ENCODE measurements around the gene NKD2.

- TF ChIP-seq CTCF (conservative IDR thresholded peaks at IDR 0.05; ENCODE audit: low read depth in 2 of 2) = no peak
- TF ChIP-seq EZH2 (IDR thresholded peaks at IDR 0.05; ENCODE audit: low read depth, unreplicated experiment) = no peak
- TF ChIP-seq CREB1 (CRISPR knock-in tag; IDR thresholded peaks at IDR 0.05; ENCODE audit: low read depth) = no peak
- TF ChIP-seq, protein P1, sequence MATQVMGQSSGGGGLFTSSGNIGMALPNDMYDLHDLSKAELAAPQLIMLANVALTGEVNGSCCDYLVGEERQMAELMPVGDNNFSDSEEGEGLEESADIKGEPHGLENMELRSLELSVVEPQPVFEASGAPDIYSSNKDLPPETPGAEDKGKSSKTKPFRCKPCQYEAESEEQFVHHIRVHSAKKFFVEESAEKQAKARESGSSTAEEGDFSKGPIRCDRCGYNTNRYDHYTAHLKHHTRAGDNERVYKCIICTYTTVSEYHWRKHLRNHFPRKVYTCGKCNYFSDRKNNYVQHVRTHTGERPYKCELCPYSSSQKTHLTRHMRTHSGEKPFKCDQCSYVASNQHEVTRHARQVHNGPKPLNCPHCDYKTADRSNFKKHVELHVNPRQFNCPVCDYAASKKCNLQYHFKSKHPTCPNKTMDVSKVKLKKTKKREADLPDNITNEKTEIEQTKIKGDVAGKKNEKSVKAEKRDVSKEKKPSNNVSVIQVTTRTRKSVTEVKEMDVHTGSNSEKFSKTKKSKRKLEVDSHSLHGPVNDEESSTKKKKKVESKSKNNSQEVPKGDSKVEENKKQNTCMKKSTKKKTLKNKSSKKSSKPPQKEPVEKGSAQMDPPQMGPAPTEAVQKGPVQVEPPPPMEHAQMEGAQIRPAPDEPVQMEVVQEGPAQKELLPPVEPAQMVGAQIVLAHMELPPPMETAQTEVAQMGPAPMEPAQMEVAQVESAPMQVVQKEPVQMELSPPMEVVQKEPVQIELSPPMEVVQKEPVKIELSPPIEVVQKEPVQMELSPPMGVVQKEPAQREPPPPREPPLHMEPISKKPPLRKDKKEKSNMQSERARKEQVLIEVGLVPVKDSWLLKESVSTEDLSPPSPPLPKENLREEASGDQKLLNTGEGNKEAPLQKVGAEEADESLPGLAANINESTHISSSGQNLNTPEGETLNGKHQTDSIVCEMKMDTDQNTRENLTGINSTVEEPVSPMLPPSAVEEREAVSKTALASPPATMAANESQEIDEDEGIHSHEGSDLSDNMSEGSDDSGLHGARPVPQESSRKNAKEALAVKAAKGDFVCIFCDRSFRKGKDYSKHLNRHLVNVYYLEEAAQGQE (IDR thresholded peaks at IDR 0.05; ENCODE audit: unreplicated experiment) = no peak
- no peak for TF ChIP-seq EZH2phosphoT487 (IDR thresholded peaks at IDR 0.05; ENCODE audit: unreplicated experiment)
- no peak for TF ChIP-seq POLR2AphosphoS5 (IDR thresholded peaks at IDR 0.05; ENCODE audit: low read depth)
- no peak for TF ChIP-seq JUNB (IDR thresholded peaks at IDR 0.05; ENCODE audit: unreplicated experiment)
- TF ChIP-seq, protein P2, sequence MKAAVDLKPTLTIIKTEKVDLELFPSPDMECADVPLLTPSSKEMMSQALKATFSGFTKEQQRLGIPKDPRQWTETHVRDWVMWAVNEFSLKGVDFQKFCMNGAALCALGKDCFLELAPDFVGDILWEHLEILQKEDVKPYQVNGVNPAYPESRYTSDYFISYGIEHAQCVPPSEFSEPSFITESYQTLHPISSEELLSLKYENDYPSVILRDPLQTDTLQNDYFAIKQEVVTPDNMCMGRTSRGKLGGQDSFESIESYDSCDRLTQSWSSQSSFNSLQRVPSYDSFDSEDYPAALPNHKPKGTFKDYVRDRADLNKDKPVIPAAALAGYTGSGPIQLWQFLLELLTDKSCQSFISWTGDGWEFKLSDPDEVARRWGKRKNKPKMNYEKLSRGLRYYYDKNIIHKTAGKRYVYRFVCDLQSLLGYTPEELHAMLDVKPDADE (IDR thresholded peaks at IDR 0.05) = no peak
These were observed 10.9 kb upstream of the NKD2 start for GRCh38 chr5:997711-998110.

Measured in GM23338 (cell line).